Right cardiac atrium (tissue), 5 donors: ENCODE data around the gene ALK. TPM values are rescaled to one million over a fixed set of nuclear protein-coding genes. Genes with fewer than 3 reads are reported as not detected.

ENCODE experiments used
- ATAC-seq, 2 donors: fragments of 200-7000 bp; cut with Tn5 transposase; one replicate each; pipeline versions ENCODE4 v1.8.0 to v1.9.1; 2020; ENCODE audit warnings: moderate library complexity in 2 of 2, mild to moderate bottlenecking in 1 of 2
- DNase-seq, 3 donors: peaks; one replicate each; pipeline ENCODE4 v3.0.0-alpha.2; 2020
- H3K27ac ChIP-seq: one replicate; pipeline ENCODE4 v1.5.1; 2013; ENCODE audit warnings: mild to moderate bottlenecking, low read length, control low read depth, moderate library complexity
- H3K27me3 ChIP-seq: one replicate; pipeline ENCODE4 v1.6.1; 2013; ENCODE audit not compliant: control insufficient read depth, insufficient read depth
- H3K4me1 ChIP-seq: one replicate; pipeline ENCODE4 v1.6.1; 2013; ENCODE audit warnings: low read length; ENCODE audit not compliant: control insufficient read depth, insufficient read depth
- H3K4me3 ChIP-seq: one replicate; pipeline ENCODE4 v1.5.1; 2013; ENCODE audit warnings: low read length, control low read depth
- H3K9me3 ChIP-seq: one replicate; pipeline ENCODE4 v1.6.1; 2013; ENCODE audit warnings: low read length; ENCODE audit not compliant: control insufficient read depth
- WGBS: extraction: QIAGEN DNeasy Blood & Tissue Kit; methylation state at CpG from one replicate; pipeline ENCODE4 v1.1.7; 2013; 5-methylcytosine and 5-hydroxymethylcytosine counted together
- intact Hi-C, 4 donors: fragments of 100-400 bp; cut with DNase I; formaldehyde crosslinking; loops; one replicate each; pipeline versions ENCODE4 v1.11.0 to v1.14.0; 2022 to 2023
- polyA plus RNA-seq: library from polyadenylated mRNA; stranded (reverse); fragments of 200-250 nt; gene quantifications from one replicate; pipeline ENCODE4 v1.2.3, GENCODE V29; 2013
- total RNA-seq, 4 donors: library from RNA; stranded (reverse); fragmentation: NEBNext Ultra II Directional; extraction: Animal tissue kit (Norgen Biotek cat#: 25700); gene quantifications; one replicate each; pipeline ENCODE4 v1.2.1, GENCODE V29; 2021
- donor health status: healthy with polysubstance abuse.
- donor health status: DM: no; HTN: yes; CAD: no.
- donor health status: DM: no; HTN: no; CAD: no.
- donor health status: DM: no; HTN: yes; CAD: no; lungs with severe emphysema.
- donor health status: DM: yes; HTN: yes; CAD: no.

ALK gene
- total and polyA plus RNA-seq, 5 donors: 0.05 to 0.17 (median 0.10) TPM; not detected in 1

GRCh38 chr2:29527947-29528346 lies 393.4 kb downstream of the ALK start:
- ATAC-seq (peak in 1 of 2 donors; percentile 55), DNase-seq (no peak)
- Histone ChIP-seq H3K27me3 (no peaks in the 10 kb centered on the region), H3K27ac (no peak overlapping the region), H3K9me3 (no peaks in the 10 kb centered on the region), H3K4me3 (no peak overlapping the region), H3K4me1 (no peaks in the 10 kb centered on the region)
- intact Hi-C loops: no loop called here
- 47% methylated on average over 8 of the region's 8 CpGs for WGBS

- 91% methylated on average over 7 of the region's 7 CpGs for WGBS
- no peaks in the 10 kb centered on the region for H3K27me3 ChIP-seq
- no peak for ATAC-seq
Observed at GRCh38 chr2:29526587-29527586, 394.5 kb downstream of the ALK start.

GRCh38 chr2:29525921-29526320 lies 395.5 kb downstream of the ALK start:
- ATAC-seq (no peak), DNase-seq (no peak)
- 90% methylated on average over 2 of the region's 2 CpGs for WGBS
- Histone ChIP-seq H3K9me3 (no peaks in the 10 kb centered on the region), H3K27ac (no peak overlapping the region), H3K4me3 (no peak overlapping the region), H3K4me1 (no peaks in the 10 kb centered on the region), H3K27me3 (no peaks in the 10 kb centered on the region)
- intact Hi-C loops: no loop called here

More at GRCh38 chr2:29526587-29527586, 394.5 kb downstream of the ALK start:
- no peak for DNase-seq
- intact Hi-C loops: no loop called here
- Histone ChIP-seq H3K4me1 (no peaks in the 10 kb centered on the region), H3K9me3 (no peaks in the 10 kb centered on the region), H3K4me3 (no peak overlapping the region), H3K27ac (no peak overlapping the region)

- no peaks in the 10 kb centered on the region for H3K4me1 ChIP-seq
- no peak overlapping the region for H3K4me3 ChIP-seq
- H3K27ac ChIP-seq: no peak overlapping the region
- intact Hi-C loops: no loop called here
- 92% methylated on average over 1 of the region's 1 CpG for WGBS
- no peaks in the 10 kb centered on the region for H3K27me3 ChIP-seq
- no peaks in the 10 kb centered on the region for H3K9me3 ChIP-seq
- no peak for ATAC-seq
- no peak for DNase-seq
Observed at GRCh38 chr2:29524652-29525051, 396.7 kb downstream of the ALK start.

GRCh38 chr2:29522951-29523669 lies 398.3 kb downstream of the ALK start:
- intact Hi-C loops: no loop called here
- peak in 1 of 3 donors; percentile 23 for DNase-seq
- no peaks in the 10 kb centered on the region for H3K4me1 ChIP-seq
- no peak overlapping the region for H3K4me3 ChIP-seq
- H3K27me3 ChIP-seq: no peaks in the 10 kb centered on the region
- no peaks in the 10 kb centered on the region for H3K9me3 ChIP-seq
- ATAC-seq: no peak
- WGBS: 58% methylated on average over 5 of the region's 5 CpGs
- no peak overlapping the region for H3K27ac ChIP-seq

- H3K27ac ChIP-seq: no peak overlapping the region
- no peak for ATAC-seq
- WGBS: 74% methylated on average over 5 of the region's 5 CpGs
- no peaks in the 10 kb centered on the region for H3K9me3 ChIP-seq
- no peak overlapping the region for H3K4me3 ChIP-seq
- no peaks in the 10 kb centered on the region for H3K4me1 ChIP-seq
- intact Hi-C loops: no loop called here
- no peak for DNase-seq
- H3K27me3 ChIP-seq: no peaks in the 10 kb centered on the region
Observed at GRCh38 chr2:29520001-29520400, 401.4 kb downstream of the ALK start.

GRCh38 chr2:29519338-29519925 lies 402.0 kb downstream of the ALK start:
- H3K9me3 ChIP-seq: no peaks in the 10 kb centered on the region
- intact Hi-C loops: no loop called here
- H3K4me1 ChIP-seq: no peaks in the 10 kb centered on the region
- DNase-seq: no peak
- H3K27ac ChIP-seq: no peak overlapping the region
- no peaks in the 10 kb centered on the region for H3K27me3 ChIP-seq
- no peak for ATAC-seq
- H3K4me3 ChIP-seq: no peak overlapping the region
- 92% methylated on average over 3 of the region's 3 CpGs for WGBS

- intact Hi-C loops: no loop called here
- Histone ChIP-seq H3K4me3 (no peak overlapping the region), H3K4me1 (no peaks in the 10 kb centered on the region), H3K27me3 (no peaks in the 10 kb centered on the region), H3K9me3 (no peaks in the 10 kb centered on the region), H3K27ac (no peak overlapping the region)
- no peak for ATAC-seq
- WGBS: 87% methylated on average over 1 of the region's 1 CpG
- DNase-seq: no peak
Observed at GRCh38 chr2:29518646-29519337, 402.6 kb downstream of the ALK start.

- Histone ChIP-seq H3K27me3 (no peaks in the 10 kb centered on the region), H3K4me3 (no peak overlapping the region), H3K4me1 (no peaks in the 10 kb centered on the region), H3K9me3 (no peaks in the 10 kb centered on the region), H3K27ac (no peak overlapping the region)
- ATAC-seq (no peak), DNase-seq (no peak)
- intact Hi-C loops: no loop called here
- WGBS: 84% methylated on average over 2 of the region's 2 CpGs
Observed at GRCh38 chr2:29518010-29518409, 403.4 kb downstream of the ALK start.

- WGBS: 79% methylated on average over 2 of the region's 2 CpGs
- H3K4me1 ChIP-seq: no peaks in the 10 kb centered on the region
- DNase-seq (no peak), ATAC-seq (no peak)
- H3K9me3 ChIP-seq: no peaks in the 10 kb centered on the region
- H3K27me3 ChIP-seq: no peaks in the 10 kb centered on the region
- intact Hi-C loops: no loop called here
- no peak overlapping the region for H3K27ac ChIP-seq
- H3K4me3 ChIP-seq: no peak overlapping the region
Observed at GRCh38 chr2:29517413-29517812, 404.0 kb downstream of the ALK start.
